ENCODE data around the gene CCDC191.

CCDC191 gene

DNA sequence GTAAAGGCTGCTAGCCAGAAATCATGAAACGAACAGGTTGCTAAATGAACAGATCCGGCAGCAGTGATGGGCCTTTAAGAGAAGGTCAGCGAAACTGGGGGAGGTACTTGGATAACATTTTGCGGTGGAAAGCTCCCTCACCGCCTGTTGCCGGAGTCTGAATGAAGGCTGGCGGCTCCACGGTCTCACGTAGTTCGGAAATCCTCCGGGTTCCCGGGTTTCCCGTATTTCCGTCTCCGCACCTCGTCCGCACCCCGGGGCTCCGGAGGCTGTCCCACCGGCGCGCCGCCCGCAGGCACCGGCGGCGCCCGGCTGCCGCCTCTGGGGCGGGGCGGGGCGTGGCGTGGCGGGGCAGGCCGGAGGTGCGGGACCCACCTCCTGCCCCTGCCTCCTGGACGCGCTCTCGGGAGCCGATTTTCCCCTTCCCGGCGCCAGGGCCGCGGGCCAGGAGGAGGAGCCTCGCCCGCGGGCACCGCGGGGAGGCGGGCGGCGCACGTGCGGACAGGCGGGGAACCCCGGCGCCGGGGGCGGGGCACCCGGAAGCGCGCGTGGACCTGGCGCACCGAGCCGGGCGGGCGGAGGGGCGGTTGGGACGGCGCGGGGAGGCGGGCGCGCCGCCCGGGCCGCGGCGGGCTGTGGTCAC, 108.8 kb downstream of the CCDC191 start, which contains the start of gene ZDHHC23:
ZDHHC23 (plus strand) TSS at position 642 of the 643 bp plus-strand sequence. CDS start 790 bp downstream, outside the sequence.
- H3K36me3 ChIP-seq (ENCODE audit: control insufficient read depth in 2 of 2, insufficient read depth in 1 of 2, low read length in 2 of 2): peaks cover 0 to 4% of the 10 kb centered on the region in 2 experiments; a peak in 1 of 3 replicates
- H3K4me1 ChIP-seq (ENCODE audit: control insufficient read depth, insufficient read depth, low read length): no peaks in the 10 kb centered on the region
- H3K27ac ChIP-seq (ENCODE audit: extremely low read depth, low read depth, low read length): peak within 1 kb of the TSS; percentile 49; the same call in 1 of the 2 replicates
- peak within 1 kb of the TSS; percentile 64 for H3K4me3 ChIP-seq (ENCODE audit: low read depth, low read length)
- ChIA-PET CTCF (no interaction called here), POLR2A (no interaction called here)
- no peaks in the 10 kb centered on the region for H3K9me3 ChIP-seq (ENCODE audit: control insufficient read depth, insufficient read depth, low read depth, low read length)
- TF ChIP-seq, protein P1, sequence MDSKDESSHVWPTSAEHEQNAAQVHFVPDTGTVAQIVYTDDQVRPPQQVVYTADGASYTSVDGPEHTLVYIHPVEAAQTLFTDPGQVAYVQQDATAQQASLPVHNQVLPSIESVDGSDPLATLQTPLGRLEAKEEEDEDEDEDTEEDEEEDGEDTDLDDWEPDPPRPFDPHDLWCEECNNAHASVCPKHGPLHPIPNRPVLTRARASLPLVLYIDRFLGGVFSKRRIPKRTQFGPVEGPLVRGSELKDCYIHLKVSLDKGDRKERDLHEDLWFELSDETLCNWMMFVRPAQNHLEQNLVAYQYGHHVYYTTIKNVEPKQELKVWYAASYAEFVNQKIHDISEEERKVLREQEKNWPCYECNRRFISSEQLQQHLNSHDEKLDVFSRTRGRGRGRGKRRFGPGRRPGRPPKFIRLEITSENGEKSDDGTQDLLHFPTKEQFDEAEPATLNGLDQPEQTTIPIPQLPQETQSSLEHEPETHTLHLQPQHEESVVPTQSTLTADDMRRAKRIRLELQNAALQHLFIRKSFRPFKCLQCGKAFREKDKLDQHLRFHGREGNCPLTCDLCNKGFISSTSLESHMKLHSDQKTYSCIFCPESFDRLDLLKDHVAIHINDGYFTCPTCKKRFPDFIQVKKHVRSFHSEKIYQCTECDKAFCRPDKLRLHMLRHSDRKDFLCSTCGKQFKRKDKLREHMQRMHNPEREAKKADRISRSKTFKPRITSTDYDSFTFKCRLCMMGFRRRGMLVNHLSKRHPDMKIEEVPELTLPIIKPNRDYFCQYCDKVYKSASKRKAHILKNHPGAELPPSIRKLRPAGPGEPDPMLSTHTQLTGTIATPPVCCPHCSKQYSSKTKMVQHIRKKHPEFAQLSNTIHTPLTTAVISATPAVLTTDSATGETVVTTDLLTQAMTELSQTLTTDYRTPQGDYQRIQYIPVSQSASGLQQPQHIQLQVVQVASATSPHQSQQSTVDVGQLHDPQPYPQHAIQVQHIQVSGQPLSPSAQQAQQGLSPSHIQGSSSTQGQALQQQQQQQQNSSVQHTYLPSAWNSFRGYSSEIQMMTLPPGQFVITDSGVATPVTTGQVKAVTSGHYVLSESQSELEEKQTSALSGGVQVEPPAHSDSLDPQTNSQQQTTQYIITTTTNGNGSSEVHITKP (tag by site-specific recombination; IDR thresholded peaks at IDR 0.05): peak; percentile 40
- TF ChIP-seq EGR2 (tag by site-specific recombination; IDR thresholded peaks at IDR 0.05; ENCODE audit: low read depth) (no peak), ZNF37A (tag by site-specific recombination; IDR thresholded peaks at IDR 0.05) (no peak), ZNF341 (tag by site-specific recombination; IDR thresholded peaks at IDR 0.05; ENCODE audit: low read depth) (peak; percentile 49), SALL2 (tag by site-specific recombination; IDR thresholded peaks at IDR 0.05; ENCODE audit: borderline replicate concordance) (no peak), ZNF629 (tag by site-specific recombination; IDR thresholded peaks at IDR 0.05) (no peak), ZFP3 (tag by site-specific recombination; IDR thresholded peaks at IDR 0.05; ENCODE audit: low read depth) (no peak), ZNF214 (tag by site-specific recombination; IDR thresholded peaks at IDR 0.05; ENCODE audit: borderline replicate concordance) (no peak), ZNF626 (tag by site-specific recombination; IDR thresholded peaks at IDR 0.05) (no peak), ZFP69B (tag by site-specific recombination; IDR thresholded peaks at IDR 0.05) (0 out of 2 replicates have a peak, but pooled peaks have one; percentile 36), ZEB2 (tag by site-specific recombination; IDR thresholded peaks at IDR 0.05) (0 out of 2 replicates have a peak, but pooled peaks have one; percentile 19), SCRT1 (tag by site-specific recombination; IDR thresholded peaks at IDR 0.05; ENCODE audit: borderline replicate concordance) (peak; percentile 27; the same call in 1 of the 2 replicates), ZNF202 (tag by site-specific recombination; IDR thresholded peaks at IDR 0.05; ENCODE audit: borderline replicate concordance) (no peak), BCL11B (tag by site-specific recombination; IDR thresholded peaks at IDR 0.05; ENCODE audit: low read depth) (no peak), ZXDB (tag by site-specific recombination; IDR thresholded peaks at IDR 0.05) (no peak), ZNF837 (tag by site-specific recombination; IDR thresholded peaks at IDR 0.05) (no peak), ZFP37 (tag by site-specific recombination; IDR thresholded peaks at IDR 0.05) (no peak), ZBTB21 (tag by site-specific recombination; IDR thresholded peaks at IDR 0.05) (no peak), ZNF266 (tag by site-specific recombination; IDR thresholded peaks at IDR 0.05; ENCODE audit: low read depth) (no peak), ZNF132 (tag by site-specific recombination; IDR thresholded peaks at IDR 0.05; ENCODE audit: borderline replicate concordance) (no peak), ZNF311 (tag by site-specific recombination; IDR thresholded peaks at IDR 0.05; ENCODE audit: borderline replicate concordance) (no peak), ZNF529 (tag by site-specific recombination; IDR thresholded peaks at IDR 0.05; ENCODE audit: insufficient replicate concordance) (no peak), ZNF792 (tag by site-specific recombination; IDR thresholded peaks at IDR 0.05) (no peak), ZBTB7A (tag by site-specific recombination; IDR thresholded peaks at IDR 0.05; ENCODE audit: low read depth) (no peak), ZNF843 (tag by site-specific recombination; IDR thresholded peaks at IDR 0.05) (no peak), ZNF133 (tag by site-specific recombination; IDR thresholded peaks at IDR 0.05) (no peak)
- TF ChIP-seq, protein P2, sequence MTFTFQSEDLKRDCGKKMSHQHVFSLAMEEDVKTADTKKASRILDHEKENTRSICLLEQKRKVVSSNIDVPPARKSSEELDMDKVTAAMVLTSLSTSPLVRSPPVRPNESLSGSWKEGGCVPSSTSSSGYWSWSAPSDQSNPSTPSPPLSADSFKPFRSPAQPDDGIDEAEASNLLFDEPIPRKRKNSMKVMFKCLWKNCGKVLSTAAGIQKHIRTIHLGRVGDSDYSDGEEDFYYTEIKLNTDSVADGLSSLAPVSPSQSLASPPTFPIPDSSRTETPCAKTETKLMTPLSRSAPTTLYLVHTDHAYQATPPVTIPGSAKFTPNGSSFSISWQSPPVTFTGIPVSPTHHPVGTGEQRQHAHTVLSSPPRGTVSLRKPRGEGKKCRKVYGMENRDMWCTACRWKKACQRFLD (tag by site-specific recombination; IDR thresholded peaks at IDR 0.05): no peak
- TF ChIP-seq, protein P3, sequence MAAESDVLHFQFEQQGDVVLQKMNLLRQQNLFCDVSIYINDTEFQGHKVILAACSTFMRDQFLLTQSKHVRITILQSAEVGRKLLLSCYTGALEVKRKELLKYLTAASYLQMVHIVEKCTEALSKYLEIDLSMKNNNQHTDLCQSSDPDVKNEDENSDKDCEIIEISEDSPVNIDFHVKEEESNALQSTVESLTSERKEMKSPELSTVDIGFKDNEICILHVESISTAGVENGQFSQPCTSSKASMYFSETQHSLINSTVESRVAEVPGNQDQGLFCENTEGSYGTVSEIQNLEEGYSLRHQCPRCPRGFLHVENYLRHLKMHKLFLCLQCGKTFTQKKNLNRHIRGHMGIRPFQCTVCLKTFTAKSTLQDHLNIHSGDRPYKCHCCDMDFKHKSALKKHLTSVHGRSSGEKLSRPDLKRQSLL (tag by site-specific recombination; IDR thresholded peaks at IDR 0.05): no peak
- TF ChIP-seq, protein P4, sequence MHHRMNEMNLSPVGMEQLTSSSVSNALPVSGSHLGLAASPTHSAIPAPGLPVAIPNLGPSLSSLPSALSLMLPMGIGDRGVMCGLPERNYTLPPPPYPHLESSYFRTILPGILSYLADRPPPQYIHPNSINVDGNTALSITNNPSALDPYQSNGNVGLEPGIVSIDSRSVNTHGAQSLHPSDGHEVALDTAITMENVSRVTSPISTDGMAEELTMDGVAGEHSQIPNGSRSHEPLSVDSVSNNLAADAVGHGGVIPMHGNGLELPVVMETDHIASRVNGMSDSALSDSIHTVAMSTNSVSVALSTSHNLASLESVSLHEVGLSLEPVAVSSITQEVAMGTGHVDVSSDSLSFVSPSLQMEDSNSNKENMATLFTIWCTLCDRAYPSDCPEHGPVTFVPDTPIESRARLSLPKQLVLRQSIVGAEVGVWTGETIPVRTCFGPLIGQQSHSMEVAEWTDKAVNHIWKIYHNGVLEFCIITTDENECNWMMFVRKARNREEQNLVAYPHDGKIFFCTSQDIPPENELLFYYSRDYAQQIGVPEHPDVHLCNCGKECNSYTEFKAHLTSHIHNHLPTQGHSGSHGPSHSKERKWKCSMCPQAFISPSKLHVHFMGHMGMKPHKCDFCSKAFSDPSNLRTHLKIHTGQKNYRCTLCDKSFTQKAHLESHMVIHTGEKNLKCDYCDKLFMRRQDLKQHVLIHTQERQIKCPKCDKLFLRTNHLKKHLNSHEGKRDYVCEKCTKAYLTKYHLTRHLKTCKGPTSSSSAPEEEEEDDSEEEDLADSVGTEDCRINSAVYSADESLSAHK (tag by site-specific recombination; IDR thresholded peaks at IDR 0.05): no peak
- TF ChIP-seq, protein P5, sequence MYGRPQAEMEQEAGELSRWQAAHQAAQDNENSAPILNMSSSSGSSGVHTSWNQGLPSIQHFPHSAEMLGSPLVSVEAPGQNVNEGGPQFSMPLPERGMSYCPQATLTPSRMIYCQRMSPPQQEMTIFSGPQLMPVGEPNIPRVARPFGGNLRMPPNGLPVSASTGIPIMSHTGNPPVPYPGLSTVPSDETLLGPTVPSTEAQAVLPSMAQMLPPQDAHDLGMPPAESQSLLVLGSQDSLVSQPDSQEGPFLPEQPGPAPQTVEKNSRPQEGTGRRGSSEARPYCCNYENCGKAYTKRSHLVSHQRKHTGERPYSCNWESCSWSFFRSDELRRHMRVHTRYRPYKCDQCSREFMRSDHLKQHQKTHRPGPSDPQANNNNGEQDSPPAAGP (tag by site-specific recombination; IDR thresholded peaks at IDR 0.05): no peak
